ENCODE measurements around the gene TMPRSS4. TPM values are rescaled to one million over a fixed set of nuclear protein-coding genes. Genes with fewer than 3 reads are reported as not detected.

Gene TMPRSS4
- total RNA-seq, 1 experiment from 2014 or later, result 1.5 TPM

DNA sequence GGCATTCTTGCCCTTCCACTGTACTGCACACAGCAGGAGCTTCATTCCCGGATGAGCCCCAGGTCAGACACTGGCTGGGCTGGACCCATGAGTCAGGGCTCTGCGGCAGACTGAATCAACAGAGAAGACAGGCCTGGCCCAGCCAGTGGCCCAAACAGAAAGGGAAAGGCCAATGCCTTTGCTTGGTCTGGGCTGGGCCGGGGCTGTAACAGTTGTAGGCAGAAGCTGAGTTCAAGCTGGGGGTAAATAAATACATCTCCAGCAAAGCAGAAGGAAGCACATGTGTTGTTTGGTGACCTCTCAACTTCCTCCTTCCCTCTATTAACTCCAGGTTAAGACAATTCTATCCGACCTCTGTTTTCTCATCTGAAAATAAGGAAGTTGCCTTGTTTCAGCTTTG is 11.7 kb downstream of the TMPRSS4 start:
- POLR2A ChIA-PET (ENCODE audit: unreplicated experiment), result no interaction called here
- H3K27me3 ChIP-seq (ENCODE audit: low read length), result peaks cover 27% of the 10 kb centered on the region; the same call in 1 of the 2 replicates
- H3K9me3 ChIP-seq (ENCODE audit: low read length), result no peaks in the 10 kb centered on the region
- no peak overlapping the region for H3K9ac ChIP-seq (ENCODE audit: low read length)
- no peaks in the 10 kb centered on the region for H4K20me1 ChIP-seq (ENCODE audit: low read length)
- H3K4me1 ChIP-seq (ENCODE audit: insufficient read depth, low read length), result no peaks in the 10 kb centered on the region
- no peaks in the 10 kb centered on the region for H3F3A ChIP-seq (ENCODE audit: low read length, unreplicated experiment)
- H3K9me2 ChIP-seq (replicated peaks; ENCODE audit: low read length), result no peaks in the 10 kb centered on the region
- no TSS peak for BruUV-seq (replicated peaks)
- no peaks in the 10 kb centered on the region for H3K79me2 ChIP-seq (ENCODE audit: low read length)
- TF ChIP-seq EZH2phosphoT487 (IDR thresholded peaks at IDR 0.05; ENCODE audit: borderline replicate concordance, low read length) (no peak), EZH2 (IDR thresholded peaks at IDR 0.05; ENCODE audit: low read length, unreplicated experiment) (no peak)
- TF ChIP-seq, protein P1, sequence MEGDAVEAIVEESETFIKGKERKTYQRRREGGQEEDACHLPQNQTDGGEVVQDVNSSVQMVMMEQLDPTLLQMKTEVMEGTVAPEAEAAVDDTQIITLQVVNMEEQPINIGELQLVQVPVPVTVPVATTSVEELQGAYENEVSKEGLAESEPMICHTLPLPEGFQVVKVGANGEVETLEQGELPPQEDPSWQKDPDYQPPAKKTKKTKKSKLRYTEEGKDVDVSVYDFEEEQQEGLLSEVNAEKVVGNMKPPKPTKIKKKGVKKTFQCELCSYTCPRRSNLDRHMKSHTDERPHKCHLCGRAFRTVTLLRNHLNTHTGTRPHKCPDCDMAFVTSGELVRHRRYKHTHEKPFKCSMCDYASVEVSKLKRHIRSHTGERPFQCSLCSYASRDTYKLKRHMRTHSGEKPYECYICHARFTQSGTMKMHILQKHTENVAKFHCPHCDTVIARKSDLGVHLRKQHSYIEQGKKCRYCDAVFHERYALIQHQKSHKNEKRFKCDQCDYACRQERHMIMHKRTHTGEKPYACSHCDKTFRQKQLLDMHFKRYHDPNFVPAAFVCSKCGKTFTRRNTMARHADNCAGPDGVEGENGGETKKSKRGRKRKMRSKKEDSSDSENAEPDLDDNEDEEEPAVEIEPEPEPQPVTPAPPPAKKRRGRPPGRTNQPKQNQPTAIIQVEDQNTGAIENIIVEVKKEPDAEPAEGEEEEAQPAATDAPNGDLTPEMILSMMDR (conservative IDR thresholded peaks at IDR 0.05; ENCODE audit: low read depth, low read length), result no peak
- no peaks in the 10 kb centered on the region for H3K36me3 ChIP-seq (ENCODE audit: low read depth, low read length)
- H3K4me2 ChIP-seq (ENCODE audit: low read length), result no peak overlapping the region
- no peak overlapping the region for H2AFZ ChIP-seq (ENCODE audit: low read length)
- intact Hi-C loops (cut with micrococcal nuclease), result no loop called here
- DNase-seq (peak; percentile 60), ATAC-seq (peak; percentile 33; the same call in 1 of the 2 replicates)
- CTCF ChIA-PET, result no interaction called here
- H3K27ac ChIP-seq (ENCODE audit: low read length), result no peak overlapping the region
- H3K4me3 ChIP-seq (ENCODE audit: low read length), result no peak overlapping the region

DNA sequence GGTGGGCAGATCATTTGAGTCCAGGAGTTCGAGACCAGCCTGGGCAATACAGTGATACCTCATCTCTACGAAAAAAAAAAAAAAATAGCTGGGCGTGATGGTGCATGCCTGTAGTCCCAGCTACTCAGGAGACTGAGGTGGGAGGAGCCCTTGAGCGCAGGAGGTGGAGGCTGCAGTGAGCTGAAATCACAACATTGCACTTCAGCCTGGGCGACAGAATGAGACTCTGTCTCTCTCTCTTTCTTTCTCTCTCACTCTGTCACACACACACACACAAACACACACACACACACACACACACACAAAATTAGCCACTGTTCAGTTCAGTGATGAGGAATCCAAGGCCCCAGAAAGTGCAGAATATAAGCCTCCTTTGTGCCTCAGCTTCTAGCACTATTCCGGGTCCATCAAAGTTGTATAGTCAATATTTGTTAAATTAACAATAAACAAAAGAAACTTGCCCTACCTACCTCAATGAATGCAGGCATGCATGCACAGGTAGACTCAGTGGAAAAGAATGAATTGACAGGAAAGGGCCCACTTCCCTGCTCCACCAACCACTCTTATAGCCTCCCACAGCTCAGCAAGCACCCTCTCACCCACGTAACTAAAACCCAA is 13.8 kb downstream of the TMPRSS4 start:
- intact Hi-C loops (cut with micrococcal nuclease), result no loop called here
- no peaks in the 10 kb centered on the region for H3K9me3 ChIP-seq (ENCODE audit: low read length)
- H4K20me1 ChIP-seq (ENCODE audit: low read length), result no peaks in the 10 kb centered on the region
- H3K79me2 ChIP-seq (ENCODE audit: low read length), result no peaks in the 10 kb centered on the region
- no peaks in the 10 kb centered on the region for H3F3A ChIP-seq (ENCODE audit: low read length, unreplicated experiment)
- no peaks in the 10 kb centered on the region for H3K4me1 ChIP-seq (ENCODE audit: insufficient read depth, low read length)
- POLR2A ChIA-PET (ENCODE audit: unreplicated experiment), result no interaction called here
- TF ChIP-seq EZH2phosphoT487 (IDR thresholded peaks at IDR 0.05; ENCODE audit: borderline replicate concordance, low read length) (no peak), EZH2 (IDR thresholded peaks at IDR 0.05; ENCODE audit: low read length, unreplicated experiment) (no peak)
- TF ChIP-seq, protein P1 (conservative IDR thresholded peaks at IDR 0.05; ENCODE audit: low read depth, low read length), result no peak
- H2AFZ ChIP-seq (ENCODE audit: low read length), result no peak overlapping the region
- H3K36me3 ChIP-seq (ENCODE audit: low read depth, low read length), result no peaks in the 10 kb centered on the region
- no TSS peak for BruUV-seq (replicated peaks)
- no peaks in the 10 kb centered on the region for H3K9me2 ChIP-seq (replicated peaks; ENCODE audit: low read length)
- H3K4me2 ChIP-seq (ENCODE audit: low read length), result no peak overlapping the region
- ATAC-seq (no peak), DNase-seq (no peak)
- no peak overlapping the region for H3K4me3 ChIP-seq (ENCODE audit: low read length)
- H3K9ac ChIP-seq (ENCODE audit: low read length), result no peak overlapping the region
- no peak overlapping the region for H3K27ac ChIP-seq (ENCODE audit: low read length)
- CTCF ChIA-PET, result no interaction called here
- H3K27me3 ChIP-seq (ENCODE audit: low read length), result peaks cover 40% of the 10 kb centered on the region

DNA sequence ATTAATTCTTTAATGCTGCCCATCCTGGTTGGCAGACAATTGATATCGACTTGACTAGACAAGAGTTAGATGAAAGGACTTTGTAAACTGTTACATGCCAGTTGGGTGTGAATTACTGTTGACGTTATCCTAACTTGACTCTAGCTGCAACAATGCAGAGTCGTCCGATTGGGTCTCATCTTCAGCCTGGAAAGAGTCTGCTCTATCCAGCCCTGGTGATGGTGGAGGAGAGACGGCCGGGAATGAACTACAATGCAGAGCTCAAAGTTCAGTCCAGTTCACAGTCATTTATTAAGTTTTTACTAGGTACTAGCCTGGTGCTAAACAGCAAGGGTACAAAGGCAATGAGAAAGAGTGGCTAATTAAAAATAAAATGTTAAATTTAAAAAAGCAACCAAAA is 14.8 kb downstream of the TMPRSS4 start:
- no peaks in the 10 kb centered on the region for H3K4me1 ChIP-seq (ENCODE audit: insufficient read depth, low read length)
- no peaks in the 10 kb centered on the region for H4K20me1 ChIP-seq (ENCODE audit: low read length)
- ATAC-seq, result no peak
- H3K27ac ChIP-seq (ENCODE audit: low read length), result no peak overlapping the region
- no peak overlapping the region for H3K9ac ChIP-seq (ENCODE audit: low read length)
- H3K79me2 ChIP-seq (ENCODE audit: low read length), result no peaks in the 10 kb centered on the region
- no peaks in the 10 kb centered on the region for H3K9me2 ChIP-seq (replicated peaks; ENCODE audit: low read length)
- ChIA-PET POLR2A (ENCODE audit: unreplicated experiment) (no interaction called here), CTCF (no interaction called here)
- H3F3A ChIP-seq (ENCODE audit: low read length, unreplicated experiment), result no peaks in the 10 kb centered on the region
- no peak overlapping the region for H3K4me3 ChIP-seq (ENCODE audit: low read length)
- peaks cover 41% of the 10 kb centered on the region for H3K27me3 ChIP-seq (ENCODE audit: low read length)
- intact Hi-C loops (cut with micrococcal nuclease), result no loop called here
- BruUV-seq (replicated peaks), result no TSS peak
- no peak for DNase-seq
- H3K36me3 ChIP-seq (ENCODE audit: low read depth, low read length), result no peaks in the 10 kb centered on the region
- TF ChIP-seq EZH2 (IDR thresholded peaks at IDR 0.05; ENCODE audit: low read length, unreplicated experiment) (no peak), EZH2phosphoT487 (IDR thresholded peaks at IDR 0.05; ENCODE audit: borderline replicate concordance, low read length) (no peak)
- TF ChIP-seq, protein P1 (conservative IDR thresholded peaks at IDR 0.05; ENCODE audit: low read depth, low read length), result no peak
- no peak overlapping the region for H2AFZ ChIP-seq (ENCODE audit: low read length)
- H3K4me2 ChIP-seq (ENCODE audit: low read length), result no peak overlapping the region
- no peaks in the 10 kb centered on the region for H3K9me3 ChIP-seq (ENCODE audit: low read length)

Measured in PC-3 (cell line).